GM21619 (cell line): ENCODE measurements around the gene CAV2.
"Not testable (repeated sequence)": the region's sequence is repeated elsewhere in the genome, so short reads cannot be mapped to it uniquely, and the experiment has no call there.

Experiments used
- ATAC-seq: cut with Tn5 transposase; IDR thresholded peaks from one replicate; pipeline ENCODE4 v1.9.1; 2021; ENCODE audit not compliant: unreplicated experiment

Gene CAV2, protein sequence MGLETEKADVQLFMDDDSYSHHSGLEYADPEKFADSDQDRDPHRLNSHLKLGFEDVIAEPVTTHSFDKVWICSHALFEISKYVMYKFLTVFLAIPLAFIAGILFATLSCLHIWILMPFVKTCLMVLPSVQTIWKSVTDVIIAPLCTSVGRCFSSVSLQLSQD

DNA sequence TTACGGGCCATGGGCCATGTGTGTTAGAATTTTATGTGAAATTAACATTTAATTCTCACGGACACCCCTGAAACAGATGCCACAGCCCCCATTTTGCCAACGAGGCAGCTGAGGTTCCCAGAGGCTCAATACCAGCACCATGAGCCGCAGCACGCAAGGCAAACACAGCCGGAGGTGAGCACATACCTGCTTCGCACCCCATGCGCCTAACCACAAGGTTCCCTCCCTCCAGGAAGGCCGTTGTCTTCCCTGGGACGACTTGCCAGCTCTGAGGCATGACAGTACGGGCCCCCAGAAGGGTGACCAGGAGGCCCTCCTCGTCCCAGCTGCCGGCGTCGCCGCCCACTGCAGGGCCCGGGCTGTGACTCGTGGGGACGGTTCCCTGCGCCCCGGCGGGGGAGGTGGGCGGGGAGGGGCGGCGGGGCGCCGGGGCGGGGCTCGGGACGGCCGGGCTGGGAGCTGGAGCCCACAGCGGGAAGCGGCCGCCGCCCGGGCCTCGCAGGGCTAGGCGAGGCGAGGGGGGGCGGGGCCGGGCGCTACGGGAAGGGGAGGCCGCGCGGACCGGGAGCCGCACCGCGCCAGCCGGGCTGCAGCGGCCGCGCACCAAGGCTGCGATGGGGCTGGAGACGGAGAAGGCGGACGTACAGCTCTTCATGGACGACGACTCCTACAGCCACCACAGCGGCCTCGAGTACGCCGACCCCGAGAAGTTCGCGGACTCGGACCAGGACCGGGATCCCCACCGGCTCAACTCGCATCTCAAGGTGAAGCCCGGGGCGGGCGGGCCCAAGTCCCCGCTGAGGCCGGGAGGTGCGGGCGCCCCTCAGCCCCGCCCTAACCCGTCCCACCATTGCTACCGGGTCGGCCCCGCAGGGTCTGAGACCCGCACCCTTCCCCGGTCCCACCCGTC, at the start of gene CAV2:
CAV2 (plus strand) TSS at position 571 of the 910 bp plus-strand sequence; CDS start at position 615, 44 bp downstream.
- ATAC-seq = no peak

DNA sequence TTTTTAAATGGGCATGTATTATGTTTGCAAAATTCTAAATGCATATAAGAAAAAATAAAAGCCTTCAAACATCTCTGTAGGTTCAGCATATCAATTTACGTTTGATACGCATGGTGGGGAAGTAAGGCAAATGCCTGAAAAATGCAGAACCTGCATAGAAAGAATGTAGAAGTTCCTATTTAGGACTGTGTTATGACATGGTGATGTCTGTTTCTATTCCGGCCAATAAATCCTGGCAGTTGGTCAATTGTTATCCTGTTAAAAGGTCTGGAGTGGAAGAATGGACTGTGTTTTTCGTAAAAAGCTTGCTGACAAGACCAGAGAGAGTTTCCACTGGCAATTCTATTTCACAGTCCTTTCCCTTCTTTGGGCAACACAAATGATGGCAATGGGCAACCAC, 49.6 kb upstream of the CAV2 start:
- no peak for ATAC-seq

DNA sequence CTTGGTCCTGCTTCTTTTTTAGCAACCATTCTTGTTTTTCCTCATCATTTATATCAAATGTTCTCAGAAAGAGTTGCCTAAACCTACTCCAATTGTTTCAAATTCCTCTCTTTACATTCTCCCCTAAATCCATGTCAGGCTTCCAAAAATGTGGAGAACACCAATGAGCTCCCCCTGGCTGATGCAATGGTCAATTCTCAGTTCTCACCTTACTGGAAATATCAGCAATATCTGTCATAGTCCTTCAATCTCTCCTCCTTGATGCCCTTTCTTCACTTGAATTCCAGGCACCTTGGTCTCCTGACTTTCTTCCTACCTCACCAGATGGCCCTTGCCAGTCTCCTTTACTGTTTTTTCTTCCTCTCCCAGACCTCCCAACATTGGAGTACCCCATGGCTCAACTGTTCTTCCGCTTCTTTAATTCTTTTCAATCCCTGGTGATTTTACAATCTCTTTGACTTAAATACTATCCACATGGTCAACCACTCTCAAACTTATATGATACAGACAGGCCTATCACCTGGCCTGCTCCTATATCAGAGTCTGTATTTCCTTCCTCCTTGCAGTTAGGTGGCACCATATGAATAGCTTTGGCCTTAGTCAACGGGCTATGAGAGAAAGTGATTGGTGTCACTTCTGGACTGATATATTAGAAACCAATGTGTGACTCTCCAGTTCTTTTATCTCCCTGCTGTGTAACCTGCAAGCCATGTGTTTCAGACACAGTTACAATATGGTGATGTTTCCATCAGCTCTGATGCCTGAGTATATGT, 47.4 kb upstream of the CAV2 start:
- ATAC-seq = no peak

DNA sequence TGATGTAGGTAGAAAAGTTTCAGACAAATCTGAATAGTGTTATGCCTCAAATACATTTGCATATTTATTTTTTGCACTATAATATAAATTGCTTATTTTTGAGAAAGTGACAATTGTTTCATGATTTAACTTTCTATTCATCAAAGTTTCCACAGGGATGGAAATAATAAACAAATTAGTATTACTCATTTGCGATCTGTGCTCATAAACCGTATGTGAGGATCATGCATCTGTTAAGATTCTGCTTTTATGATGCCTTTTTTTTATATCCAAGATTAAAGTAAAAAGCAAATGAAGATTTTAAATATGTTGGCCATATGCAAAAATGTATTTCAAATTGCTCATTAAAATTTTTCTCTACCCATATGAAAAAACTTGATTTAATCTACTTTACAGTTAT, 45.2 kb upstream of the CAV2 start:
- no peak for ATAC-seq

DNA sequence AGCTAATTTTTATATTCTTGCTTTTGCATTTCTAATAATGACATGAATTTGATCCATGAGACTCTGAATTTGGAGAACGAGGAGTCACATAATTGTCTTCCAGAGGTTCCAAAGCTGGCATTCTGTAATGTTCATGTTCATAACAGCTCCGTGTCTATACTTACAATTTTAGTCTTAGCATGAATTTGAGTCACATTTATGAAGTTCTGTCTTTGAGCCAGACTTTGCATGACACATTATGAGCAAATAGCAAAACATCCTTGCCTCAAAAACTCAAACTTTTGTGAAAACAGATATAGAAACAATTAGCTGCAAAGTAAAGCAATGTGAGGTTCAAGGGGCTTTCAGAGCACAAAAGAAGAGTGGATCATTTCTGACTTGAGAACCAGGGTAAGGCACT, 44.5 kb upstream of the CAV2 start:
- ATAC-seq = no peak

DNA sequence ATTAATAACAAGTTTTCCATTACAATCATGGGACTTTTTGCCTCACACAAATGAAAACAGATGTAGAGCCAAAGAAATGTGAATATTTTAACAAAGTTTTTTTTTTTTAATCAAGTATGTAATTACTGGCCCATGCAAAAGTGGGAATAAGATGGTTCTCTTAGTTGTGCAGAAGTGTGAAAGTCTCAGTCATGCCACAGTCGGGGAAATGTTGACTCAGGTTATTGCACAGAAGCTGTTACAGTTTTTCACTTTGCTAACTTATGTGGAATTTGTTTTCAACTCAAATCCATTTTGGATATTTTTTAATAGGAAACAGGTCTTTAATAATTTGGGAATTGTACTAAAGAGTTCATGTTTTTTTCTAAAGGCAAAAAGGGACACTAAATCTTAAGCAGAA, 44.0 kb upstream of the CAV2 start:
- no peak for ATAC-seq

DNA sequence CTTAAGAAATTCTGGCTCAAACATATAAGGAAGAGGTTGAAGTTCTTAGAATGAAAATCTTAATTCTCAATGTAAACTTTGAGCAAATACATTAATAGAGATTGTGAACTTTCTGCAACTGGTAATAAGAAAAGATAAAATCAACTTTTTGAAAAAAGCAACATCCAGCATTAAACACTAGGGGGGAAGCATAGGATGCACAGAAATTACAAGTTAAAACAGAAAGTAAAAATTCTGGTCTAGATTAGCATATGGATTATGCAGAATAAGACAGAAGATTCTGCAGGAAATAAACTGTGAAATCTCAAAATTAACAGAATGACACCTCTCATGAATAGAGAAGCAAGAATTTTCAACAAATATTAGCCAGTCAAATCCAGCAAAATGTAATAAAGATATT, 38.0 kb upstream of the CAV2 start:
- no peak for ATAC-seq

DNA sequence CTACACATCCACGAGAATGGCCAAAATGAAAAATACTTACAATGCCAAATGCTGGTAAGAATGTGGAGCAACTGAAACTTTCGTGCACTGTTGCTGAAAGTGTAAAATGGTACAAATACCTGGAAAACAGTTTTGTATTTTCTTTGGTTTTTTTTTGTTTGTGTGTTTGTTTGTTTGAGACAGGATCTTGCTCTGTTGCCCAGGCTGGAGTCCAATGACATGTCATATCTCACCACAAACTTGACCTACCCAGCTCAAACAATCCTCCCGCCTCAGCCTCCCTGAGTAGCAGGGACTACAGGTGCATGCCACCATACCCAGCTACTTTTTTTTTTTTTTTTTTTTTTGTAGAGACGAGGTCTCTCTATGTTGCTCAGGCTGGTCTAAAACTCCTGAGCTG, 35.6 kb upstream of the CAV2 start:
- ATAC-seq = no peak

DNA sequence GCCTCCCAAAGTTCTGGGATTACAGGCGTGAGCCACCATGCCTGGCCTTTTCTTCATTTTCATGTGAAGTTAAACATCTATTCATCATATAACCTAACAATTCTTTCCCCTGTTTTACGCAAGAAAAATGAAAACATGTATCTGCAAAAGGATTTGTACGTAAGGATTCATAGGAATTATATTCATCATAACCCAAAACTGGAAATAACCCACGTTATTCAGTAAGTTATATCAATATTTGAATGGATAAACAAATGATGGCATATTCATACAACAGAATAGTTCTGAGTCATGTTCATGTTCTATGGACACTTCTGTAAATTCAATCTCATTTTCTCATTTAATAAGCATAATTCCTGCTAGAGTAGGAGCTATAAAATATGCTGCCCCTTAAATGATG, 35.2 kb upstream of the CAV2 start:
- ATAC-seq = no peak

DNA sequence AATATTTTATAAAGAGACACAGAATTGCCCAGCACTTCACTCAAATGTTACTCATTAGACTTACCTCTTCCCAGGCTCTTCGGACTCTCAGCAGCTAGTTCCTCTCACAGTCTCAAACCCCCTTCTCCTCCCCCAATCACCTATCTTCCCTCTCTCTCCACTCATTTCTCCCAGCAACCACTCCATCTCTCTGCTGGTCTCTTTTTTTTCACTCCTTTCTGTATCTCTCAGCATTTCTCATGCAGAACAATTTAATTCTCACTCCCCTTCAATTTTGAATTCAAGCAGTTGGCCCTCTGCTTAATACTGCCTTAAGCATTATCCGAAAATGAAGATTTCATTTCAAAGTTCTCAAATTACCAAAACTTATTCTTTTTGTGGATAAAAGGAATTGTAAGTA, 34.4 kb upstream of the CAV2 start:
- no peak for ATAC-seq

DNA sequence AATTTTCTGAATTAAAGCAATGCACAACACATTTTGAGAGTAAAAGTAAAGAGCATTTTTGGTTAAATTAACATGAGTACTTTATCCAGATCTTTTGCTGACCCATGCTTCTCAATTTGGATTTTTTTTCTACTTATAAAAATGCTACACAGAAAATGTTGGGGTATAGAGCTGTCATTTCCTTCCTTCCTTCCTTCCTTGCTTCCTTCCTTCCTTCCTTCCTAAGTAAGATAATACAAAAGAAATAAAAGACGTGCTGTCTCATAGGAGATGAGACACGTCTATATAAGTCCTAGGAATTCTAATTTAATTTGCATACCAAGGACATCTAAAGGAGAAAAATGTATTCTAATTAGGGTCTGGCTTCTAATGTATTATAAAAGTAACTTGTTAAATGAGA, 31.0 kb upstream of the CAV2 start:
- ATAC-seq = no peak

DNA sequence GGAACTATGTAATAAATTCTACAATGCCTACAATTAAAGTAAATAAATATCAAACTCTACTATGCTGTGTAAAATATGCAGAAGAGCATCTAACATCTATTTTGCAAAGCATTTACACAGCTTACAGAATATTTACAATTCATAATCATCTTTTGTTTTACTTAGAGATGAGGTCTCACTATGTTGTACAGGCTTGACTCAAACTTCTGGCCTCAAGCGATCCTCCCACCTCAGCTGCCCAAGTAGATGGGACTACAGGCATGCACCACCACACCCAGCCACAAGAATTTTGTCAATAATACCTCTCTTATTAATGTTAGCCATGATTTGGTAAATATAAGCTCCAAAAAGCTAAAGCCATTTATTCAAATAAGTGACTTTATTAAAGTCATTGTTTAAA, 21.9 kb upstream of the CAV2 start:
- ATAC-seq = no peak

DNA sequence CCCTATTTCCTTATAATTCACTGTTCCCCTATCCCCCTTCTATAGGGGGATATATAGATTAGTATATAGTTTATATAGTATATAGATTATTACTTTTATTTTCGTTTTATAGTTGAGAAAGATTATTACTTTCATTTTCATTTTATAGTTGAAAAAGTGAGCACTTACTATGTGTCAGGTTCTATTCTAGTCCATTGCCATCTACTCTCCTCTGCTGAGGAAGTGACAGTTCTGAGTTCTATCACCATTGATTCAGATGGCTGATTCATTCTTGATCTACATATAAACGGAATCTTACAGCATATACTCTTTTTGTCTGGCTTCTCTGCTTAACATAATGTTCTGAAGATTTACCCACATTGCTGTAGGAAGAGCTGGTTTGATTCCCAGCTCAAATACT, 20.7 kb upstream of the CAV2 start:
- ATAC-seq = no peak

DNA sequence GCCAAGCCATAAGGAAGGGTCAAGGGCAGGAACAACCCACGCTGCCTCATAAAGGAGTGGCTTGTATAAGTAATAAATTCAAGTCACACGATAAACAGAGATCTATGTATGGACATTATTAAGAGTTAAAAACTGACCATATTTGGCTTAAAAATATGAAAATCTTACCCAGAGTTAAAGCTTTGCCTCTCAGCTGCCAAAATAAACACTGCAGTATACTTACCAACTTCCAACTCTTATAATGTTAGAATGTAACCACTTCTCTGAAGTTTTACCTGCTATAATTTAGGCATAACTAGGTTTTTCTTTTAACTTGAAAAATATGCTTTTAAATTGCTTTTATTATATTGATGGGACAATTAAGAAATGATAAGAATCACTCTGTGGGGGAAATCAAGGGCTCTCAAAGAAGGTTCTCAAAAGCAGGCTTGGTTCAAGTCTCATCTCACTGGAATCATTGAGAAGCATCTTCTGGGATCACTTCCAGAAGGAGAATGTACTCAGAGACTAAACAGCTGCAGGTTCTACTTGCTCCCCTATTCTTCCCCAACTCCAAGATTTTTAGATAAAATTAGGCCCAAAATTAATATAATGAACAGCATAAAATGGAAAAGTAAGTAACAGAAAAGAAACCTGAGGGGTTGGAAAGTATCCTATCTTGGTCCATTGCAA, 16.1 kb upstream of the CAV2 start:
- no peak for ATAC-seq

DNA sequence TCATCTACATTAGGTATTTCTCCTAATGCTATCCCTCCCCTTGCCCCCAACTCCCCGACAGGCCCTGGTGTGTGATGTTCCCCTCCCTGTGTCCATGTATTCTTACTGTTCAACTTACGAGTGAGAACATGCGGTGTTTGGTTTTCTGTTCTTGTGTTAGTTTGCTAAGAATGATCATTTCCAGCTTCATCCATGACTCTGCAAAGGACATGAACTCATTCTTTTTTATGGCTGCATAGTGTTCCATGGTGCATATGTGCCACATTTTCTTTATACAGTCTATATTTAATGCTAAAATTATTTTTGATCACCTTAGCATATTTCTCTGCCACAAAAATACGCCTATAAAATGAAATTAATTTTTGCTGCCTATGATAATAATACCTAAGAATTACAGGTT, 15.1 kb upstream of the CAV2 start:
- ATAC-seq = not testable (repeated sequence)

DNA sequence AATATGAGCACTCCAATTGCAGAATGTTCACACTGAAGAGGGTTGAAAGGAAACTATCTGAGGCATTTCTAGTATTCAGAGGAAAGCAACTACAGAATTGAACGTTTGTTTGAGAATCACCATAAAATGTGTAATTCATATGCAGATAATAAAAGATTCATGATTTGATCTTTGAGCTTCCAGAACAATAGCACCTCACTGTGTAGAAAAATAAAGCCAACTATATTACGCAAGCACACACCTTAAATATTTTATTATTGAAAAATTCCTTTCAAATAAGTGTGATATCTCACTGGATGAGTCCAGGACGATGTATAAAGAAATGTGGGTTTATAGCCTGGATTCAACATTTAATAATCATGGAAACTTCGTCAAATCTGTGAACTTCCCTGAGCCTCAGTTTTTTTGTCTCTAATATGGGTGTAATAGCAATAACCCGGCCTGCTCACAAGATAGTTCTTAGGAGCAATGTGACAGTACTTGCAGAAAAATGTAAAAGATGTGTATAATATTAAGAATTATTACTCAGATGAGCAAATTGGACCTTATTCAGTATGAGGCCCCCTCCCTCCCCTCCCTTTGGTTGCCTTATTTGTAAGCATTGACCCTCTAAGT, 11.5 kb upstream of the CAV2 start:
- ATAC-seq = no peak

DNA sequence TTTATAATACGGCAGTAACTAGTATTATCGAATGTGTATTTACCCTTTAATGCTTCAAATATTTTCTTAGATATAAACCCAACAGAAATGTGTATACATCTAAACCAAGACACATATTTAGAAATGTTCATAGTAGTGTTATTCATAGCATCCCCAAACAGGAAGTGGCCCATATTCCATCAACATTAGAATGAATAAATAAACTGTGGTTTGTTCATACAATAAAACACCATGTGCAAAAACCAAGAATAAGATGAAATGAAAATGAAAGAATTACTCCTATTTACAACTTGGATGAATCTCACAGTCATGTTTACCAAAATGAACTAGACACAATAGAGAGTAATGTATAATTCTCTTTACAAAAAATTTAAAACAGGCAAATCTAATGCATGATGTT, 9.2 kb upstream of the CAV2 start:
- ATAC-seq = no peak

DNA sequence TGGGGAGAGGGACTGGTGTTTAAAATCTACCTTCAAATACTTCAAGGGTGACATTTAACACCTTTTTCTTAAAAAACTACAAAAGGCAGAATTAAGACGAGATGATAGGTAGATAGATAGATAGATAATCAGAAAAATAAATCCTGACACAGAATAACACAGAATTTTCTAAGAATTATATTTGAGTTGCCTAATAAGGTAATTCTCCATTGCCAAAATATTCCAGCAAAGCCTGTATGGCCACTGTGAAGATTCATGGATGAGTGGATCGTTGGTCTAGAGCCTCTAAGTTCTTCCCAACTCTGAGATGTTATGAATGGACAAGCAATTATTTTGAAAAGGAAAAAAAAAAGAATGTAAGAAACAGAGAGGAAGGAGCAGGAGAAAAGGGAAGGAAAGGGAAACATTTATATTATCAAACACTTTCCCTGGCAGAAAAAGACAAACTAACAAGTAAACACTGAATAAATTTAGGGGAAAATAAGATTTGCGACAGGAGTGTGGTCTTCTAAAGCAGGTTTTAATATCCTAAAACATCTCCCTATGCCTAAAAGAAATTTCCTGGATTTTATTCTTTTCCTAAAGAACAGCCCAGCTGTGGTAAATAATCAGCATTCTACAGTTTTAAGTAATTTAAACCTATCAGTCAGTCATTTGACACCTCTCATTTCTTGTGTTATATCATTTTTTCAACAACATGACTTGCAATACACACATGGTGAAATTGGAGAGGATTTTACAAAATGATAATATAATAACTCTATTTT, 7.5 kb upstream of the CAV2 start:
- ATAC-seq = no peak

DNA sequence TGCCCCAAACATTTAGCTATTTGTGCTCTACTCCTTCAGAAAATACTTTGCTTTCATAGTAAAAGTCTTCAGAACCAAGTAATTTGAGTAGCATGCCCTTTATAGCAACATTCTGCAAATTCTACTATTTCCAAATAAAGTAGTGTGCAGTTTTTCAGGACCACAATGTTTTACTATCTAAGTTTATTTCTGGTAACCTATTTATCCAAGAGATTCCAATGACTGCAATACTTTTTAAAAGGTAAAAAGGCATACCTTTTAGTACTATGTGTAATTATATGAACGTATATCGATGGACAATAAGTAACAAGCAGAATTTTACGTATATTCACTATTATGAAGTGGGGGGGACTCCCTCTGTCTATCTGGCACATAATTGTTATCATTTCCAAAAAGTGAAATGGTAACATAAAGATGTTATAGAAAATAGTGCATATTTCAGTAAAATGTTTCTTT, 6.9 kb upstream of the CAV2 start:
- ATAC-seq = no peak

DNA sequence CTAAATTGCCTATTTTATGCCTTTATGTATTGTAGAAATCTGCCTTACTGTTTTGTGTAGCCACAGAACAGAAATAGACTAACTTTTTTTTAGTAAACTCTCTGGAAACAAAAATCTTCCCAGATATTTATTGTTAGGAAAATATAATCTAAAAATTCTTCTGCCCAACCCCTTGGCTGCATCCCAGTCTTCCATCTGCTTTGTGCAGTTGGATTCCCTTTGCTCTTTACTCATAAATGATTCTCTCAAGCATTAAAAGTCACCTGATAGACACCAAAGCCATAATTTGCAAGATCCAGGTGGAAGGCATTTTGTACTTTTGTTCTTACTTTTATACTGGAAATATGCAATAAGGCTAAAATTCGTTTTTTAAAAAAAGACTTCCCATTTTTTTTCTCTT, 6.1 kb upstream of the CAV2 start:
- ATAC-seq = no peak
